Esophagus (tissue), 2 donors: ENCODE data around the gene SOX8. TPM values are rescaled to one million over a fixed set of nuclear protein-coding genes. Genes with fewer than 3 reads are reported as not detected.
A peak's percentile ranks its signal among the peaks of the same experiment; 100 is the strongest.

Experiments used
- H3K27ac ChIP-seq, 2 donors: one replicate each; pipeline ENCODE4 v1.5.1; 2013; ENCODE audit warnings: low read depth in 2 of 2, mild to moderate bottlenecking in 2 of 2, inconsistent platforms in 1 of 2, low read length in 1 of 2, moderate library complexity in 1 of 2
- H3K27me3 ChIP-seq, 2 donors: one replicate each; pipeline ENCODE4 v1.6.1; 2013; ENCODE audit warnings: low read length in 2 of 2, control low read depth in 1 of 2, mild to moderate bottlenecking in 1 of 2; ENCODE audit not compliant: insufficient read depth in 2 of 2, control insufficient read depth in 1 of 2
- H3K36me3 ChIP-seq, 2 donors: one replicate each; pipeline ENCODE4 v1.6.1; 2013; ENCODE audit warnings: low read length in 1 of 2; ENCODE audit not compliant: control insufficient read depth in 2 of 2, insufficient read depth in 2 of 2
- H3K4me1 ChIP-seq, 2 donors: one replicate each; pipeline ENCODE4 v1.6.1; 2013; ENCODE audit warnings: low read length in 1 of 2; ENCODE audit not compliant: control insufficient read depth in 2 of 2, insufficient read depth in 2 of 2
- H3K4me3 ChIP-seq, 2 donors: one replicate each; pipeline ENCODE4 v1.5.1; 2013; ENCODE audit warnings: low read length in 2 of 2, mild to moderate bottlenecking in 2 of 2, low read depth in 1 of 2, moderate library complexity in 1 of 2
- H3K9me3 ChIP-seq, 2 donors: one replicate each; pipeline ENCODE4 v1.6.1; 2013; ENCODE audit warnings: mild to moderate bottlenecking in 2 of 2, low read depth in 1 of 2, low read length in 1 of 2, moderate library complexity in 1 of 2; ENCODE audit not compliant: control insufficient read depth in 2 of 2, insufficient read depth in 1 of 2
- WGBS, 2 donors: extraction: QIAGEN DNeasy Blood & Tissue Kit; methylation state at CpG; one replicate each; pipeline ENCODE4 v1.1.7; 2013; 5-methylcytosine and 5-hydroxymethylcytosine counted together
- polyA plus RNA-seq, 2 donors: library from polyadenylated mRNA; stranded (reverse); fragments of 200-250 nt; gene quantifications; one replicate each; pipeline ENCODE4 v1.2.3, GENCODE V29; 2013
- donor health status: healthy with polysubstance abuse.
- donor health status: Bipolar disorder and iron deficiency.

The SOX8 gene
- polyA plus RNA-seq, 2 donors, result 0.18 to 0.25 TPM

- Histone ChIP-seq H3K36me3 (no peaks in the 10 kb centered on the region), H3K9me3 (peaks cover 0 to 3% of the 10 kb centered on the region in 2 donors), H3K27ac (no peak overlapping the region), H3K4me3 (no peak overlapping the region), H3K4me1 (peaks cover 4 to 15% of the 10 kb centered on the region in 2 donors), H3K27me3 (peaks cover 0 to 13% of the 10 kb centered on the region in 2 donors)
- WGBS, 2 donors, result 34 to 38% methylated on average over 23 to 28 of the region's 28 CpGs
Observed at GRCh38 chr16:977081-977701, 4.4 kb upstream of the SOX8 start.

GRCh38 chr16:977896-978295 lies 3.7 kb upstream of the SOX8 start:
- 74 to 95% methylated on average over 8 of the region's 8 CpGs for WGBS, 2 donors

GRCh38 chr16:978403-978802 lies 3.2 kb upstream of the SOX8 start:
- H3K9me3 ChIP-seq, result peaks cover 0 to 3% of the 10 kb centered on the region in 2 donors
- 61 to 73% methylated on average over 9 of the region's 9 CpGs for WGBS, 2 donors
- no peak overlapping the region for H3K27ac ChIP-seq
- H3K36me3 ChIP-seq, result no peaks in the 10 kb centered on the region
- peaks cover under 1 to 23% of the 10 kb centered on the region in 2 donors for H3K27me3 ChIP-seq
- peaks cover 4 to 15% of the 10 kb centered on the region in 2 donors for H3K4me1 ChIP-seq
- H3K4me3 ChIP-seq, result no peak overlapping the region

More at GRCh38 chr16:977896-978295, 3.7 kb upstream of the SOX8 start:
- H3K9me3 ChIP-seq, result peaks cover 0 to 3% of the 10 kb centered on the region in 2 donors
- H3K27ac ChIP-seq, result no peak overlapping the region
- H3K36me3 ChIP-seq, result no peaks in the 10 kb centered on the region
- H3K4me3 ChIP-seq, result no peak overlapping the region
- H3K4me1 ChIP-seq, result peaks cover 4 to 15% of the 10 kb centered on the region in 2 donors
- peaks cover 0 to 19% of the 10 kb centered on the region in 2 donors for H3K27me3 ChIP-seq

GRCh38 chr16:979147-979546 lies 2.4 kb upstream of the SOX8 start:
- Histone ChIP-seq H3K4me3 (no peak overlapping the region), H3K27ac (no peak overlapping the region), H3K27me3 (peaks cover 6 to 23% of the 10 kb centered on the region in 2 donors), H3K9me3 (peaks cover 0 to 3% of the 10 kb centered on the region in 2 donors), H3K4me1 (peaks cover 4 to 15% of the 10 kb centered on the region in 2 donors), H3K36me3 (no peaks in the 10 kb centered on the region)
- WGBS, 2 donors, result 81 to 87% methylated on average over 14 of the region's 14 CpGs

- peaks cover 6 to 27% of the 10 kb centered on the region in 2 donors for H3K27me3 ChIP-seq
- no peak overlapping the region for H3K27ac ChIP-seq
- H3K36me3 ChIP-seq, result no peaks in the 10 kb centered on the region
- H3K4me1 ChIP-seq, result peaks cover 4 to 15% of the 10 kb centered on the region in 2 donors
- WGBS, 2 donors, result 28 to 32% methylated on average over 54 to 63 of the region's 63 CpGs
- peaks cover 0 to 3% of the 10 kb centered on the region in 2 donors for H3K9me3 ChIP-seq
- H3K4me3 ChIP-seq, result peak overlapping the region; percentile 50
Observed at GRCh38 chr16:979859-980594, 1.5 kb upstream of the SOX8 start.

GRCh38 chr16:980595-980854 lies 1.0 kb upstream of the SOX8 start:
- peak overlapping the region; percentile 50 for H3K4me3 ChIP-seq
- H3K27me3 ChIP-seq, result peaks cover 6 to 27% of the 10 kb centered on the region in 2 donors
- 1 to 2% methylated on average over 24 to 31 of the region's 31 CpGs for WGBS, 2 donors
- H3K27ac ChIP-seq, result no peak overlapping the region
- H3K36me3 ChIP-seq, result no peaks in the 10 kb centered on the region
- peaks cover 4 to 15% of the 10 kb centered on the region in 2 donors for H3K4me1 ChIP-seq
- H3K9me3 ChIP-seq, result peaks cover 0 to 3% of the 10 kb centered on the region in 2 donors

- 14 to 15% methylated on average over 61 to 76 of the region's 76 CpGs for WGBS, 2 donors
- Histone ChIP-seq H3K27me3 (peaks cover 6 to 27% of the 10 kb centered on the region in 2 donors), H3K4me1 (peaks cover 4 to 15% of the 10 kb centered on the region in 2 donors), H3K4me3 (peak overlapping the region; percentile 18 to 50), H3K27ac (no peak overlapping the region), H3K36me3 (no peaks in the 10 kb centered on the region), H3K9me3 (peaks cover 0 to 3% of the 10 kb centered on the region in 2 donors)
Observed at GRCh38 chr16:982145-983043, 824 bp downstream of the SOX8 start.

GRCh38 chr16:983044-984030 lies 1.8 kb downstream of the SOX8 start:
- H3K4me3 ChIP-seq, result no peak overlapping the region
- 58 to 64% methylated on average over 59 of the region's 59 CpGs for WGBS, 2 donors
- H3K36me3 ChIP-seq, result no peaks in the 10 kb centered on the region
- no peak overlapping the region for H3K27ac ChIP-seq
- H3K4me1 ChIP-seq, result peaks cover 4 to 11% of the 10 kb centered on the region in 2 donors
- peaks cover 0 to 3% of the 10 kb centered on the region in 2 donors for H3K9me3 ChIP-seq
- peaks cover 6 to 27% of the 10 kb centered on the region in 2 donors for H3K27me3 ChIP-seq
